NK-92 treated with Interleukin-12 subunit alpha and Interleukin-12 subunit beta, amount 100 ng/mL, for 24 hours (cell line): Measurements from ENCODE around the gene SYNGR3.

ENCODE experiments used
- DNase-seq: peaks from one replicate; lab custom pipeline; 2025; lab: John Stamatoyannopoulos, UW

Gene SYNGR3

DNA sequence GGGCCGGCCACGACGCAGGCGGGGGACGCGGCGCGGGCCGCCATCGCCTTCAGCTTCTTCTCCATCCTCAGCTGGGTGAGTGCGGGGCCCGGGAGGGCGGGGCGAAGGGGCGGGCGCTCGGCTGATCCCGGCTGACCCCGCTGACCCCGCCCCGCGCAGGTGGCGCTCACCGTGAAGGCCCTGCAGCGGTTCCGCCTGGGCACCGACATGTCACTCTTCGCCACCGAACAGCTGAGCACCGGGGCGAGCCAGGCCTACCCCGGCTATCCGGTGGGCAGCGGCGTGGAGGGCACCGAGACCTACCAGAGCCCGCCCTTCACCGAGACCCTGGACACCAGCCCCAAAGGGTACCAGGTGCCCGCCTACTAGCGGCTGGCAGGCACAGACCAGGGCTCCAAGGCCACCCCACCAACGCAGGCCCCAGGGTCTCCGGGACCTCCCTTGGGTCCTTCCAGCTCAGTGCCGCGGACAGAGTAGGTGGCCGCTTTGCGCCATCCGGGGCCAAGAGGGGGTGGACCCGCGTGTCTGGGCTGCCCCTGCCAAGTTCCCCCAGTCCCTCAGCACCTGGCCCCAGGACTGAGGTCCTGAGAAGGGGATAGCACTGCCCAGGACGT, 3.0 kb downstream of the SYNGR3 start:
- no peak for DNase-seq

DNA sequence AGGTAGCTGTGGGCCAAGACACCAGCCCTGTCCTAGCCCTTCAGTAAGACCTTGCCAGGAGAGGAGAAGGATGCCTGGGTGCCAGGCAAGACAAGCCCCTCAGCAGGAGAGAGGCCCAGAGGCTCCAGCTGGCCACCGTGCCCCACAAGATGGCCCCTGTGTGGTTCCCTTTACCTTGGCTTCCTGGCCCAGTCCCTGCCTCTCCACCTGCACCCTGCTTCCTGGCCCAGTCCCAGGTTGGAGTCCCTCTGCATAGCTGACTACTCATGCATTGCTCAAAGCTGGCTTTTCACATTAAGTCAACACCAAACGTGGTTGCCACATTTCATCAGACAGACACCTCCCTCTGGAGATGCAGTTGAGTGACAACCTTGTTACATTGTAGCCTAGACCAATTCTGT, 4.0 kb downstream of the SYNGR3 start:
- DNase-seq, result no peak

- no peak for DNase-seq
These were observed 8.0 kb downstream of the SYNGR3 start for GRCh38 chr16:1997494-1998359.

DNA sequence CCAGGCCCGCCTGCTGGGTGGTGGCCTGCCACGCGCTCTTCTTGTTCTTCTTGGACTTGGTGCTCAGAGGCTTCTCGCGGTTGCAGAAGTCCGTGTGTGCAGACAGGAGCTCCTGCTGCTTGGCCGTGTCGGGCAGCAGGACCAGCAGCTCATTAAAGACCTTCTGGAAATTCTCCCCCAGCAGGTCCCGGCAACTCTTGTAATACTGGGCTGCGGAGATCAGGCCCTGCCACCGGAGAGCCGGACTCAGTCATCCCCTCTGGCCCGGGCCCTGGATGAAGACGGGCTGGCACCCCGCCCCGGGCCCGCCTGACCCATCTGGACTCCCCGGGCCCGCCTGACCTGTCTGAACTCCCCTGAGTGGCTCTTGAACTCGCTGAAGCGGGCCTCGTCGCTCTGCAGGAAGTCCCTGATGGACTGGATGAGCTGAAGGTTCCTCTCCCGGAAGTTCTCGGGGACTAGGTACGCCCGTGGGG, 8.6 kb downstream of the SYNGR3 start:
- no peak for DNase-seq

- no peak for DNase-seq
These were observed 9.4 kb downstream of the SYNGR3 start for GRCh38 chr16:1998852-1999801.

GRCh38 chr16:1999866-2000514, 10.2 kb downstream of the SYNGR3 start:
- no peak for DNase-seq

GRCh38 chr16:2001035-2001434, 11.3 kb downstream of the SYNGR3 start:
- DNase-seq, result no peak

- no peak for DNase-seq
These were observed 11.9 kb downstream of the SYNGR3 start for GRCh38 chr16:2001456-2002355.

GRCh38 chr16:2002406-2003230, 12.8 kb downstream of the SYNGR3 start:
- DNase-seq, result no peak

DNA sequence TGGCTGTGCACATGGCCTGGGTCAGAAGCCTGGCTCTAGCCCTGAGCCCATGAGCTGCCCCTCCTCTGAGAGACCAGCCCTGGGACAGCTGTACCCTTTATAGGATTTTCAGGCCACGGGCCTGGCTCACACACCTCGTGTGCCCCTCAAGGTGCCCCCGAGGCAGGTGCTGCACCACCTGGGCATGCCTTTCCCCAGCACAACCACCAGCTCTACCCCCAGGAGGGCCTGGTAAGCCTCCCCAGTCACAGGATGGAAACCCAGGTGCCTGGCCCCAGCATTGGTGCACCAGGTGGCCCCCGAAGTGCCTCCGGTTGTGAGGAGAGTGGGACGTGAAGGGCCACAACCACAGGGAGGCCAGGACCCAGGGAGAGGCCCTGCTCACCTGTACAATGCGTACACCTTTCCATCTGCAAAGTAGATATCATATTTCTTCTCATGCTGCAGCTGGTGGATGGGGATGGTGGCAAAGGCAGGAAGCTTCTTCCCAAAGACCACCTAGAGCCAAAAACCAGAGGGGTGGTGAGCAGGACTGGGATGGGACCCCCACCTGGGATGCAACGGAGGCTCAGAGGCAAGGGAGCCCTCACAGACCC, 13.6 kb downstream of the SYNGR3 start:
- DNase-seq, result no peak

- DNase-seq, result peak; percentile 25
These were observed 14.3 kb downstream of the SYNGR3 start for GRCh38 chr16:2003827-2004641.

DNA sequence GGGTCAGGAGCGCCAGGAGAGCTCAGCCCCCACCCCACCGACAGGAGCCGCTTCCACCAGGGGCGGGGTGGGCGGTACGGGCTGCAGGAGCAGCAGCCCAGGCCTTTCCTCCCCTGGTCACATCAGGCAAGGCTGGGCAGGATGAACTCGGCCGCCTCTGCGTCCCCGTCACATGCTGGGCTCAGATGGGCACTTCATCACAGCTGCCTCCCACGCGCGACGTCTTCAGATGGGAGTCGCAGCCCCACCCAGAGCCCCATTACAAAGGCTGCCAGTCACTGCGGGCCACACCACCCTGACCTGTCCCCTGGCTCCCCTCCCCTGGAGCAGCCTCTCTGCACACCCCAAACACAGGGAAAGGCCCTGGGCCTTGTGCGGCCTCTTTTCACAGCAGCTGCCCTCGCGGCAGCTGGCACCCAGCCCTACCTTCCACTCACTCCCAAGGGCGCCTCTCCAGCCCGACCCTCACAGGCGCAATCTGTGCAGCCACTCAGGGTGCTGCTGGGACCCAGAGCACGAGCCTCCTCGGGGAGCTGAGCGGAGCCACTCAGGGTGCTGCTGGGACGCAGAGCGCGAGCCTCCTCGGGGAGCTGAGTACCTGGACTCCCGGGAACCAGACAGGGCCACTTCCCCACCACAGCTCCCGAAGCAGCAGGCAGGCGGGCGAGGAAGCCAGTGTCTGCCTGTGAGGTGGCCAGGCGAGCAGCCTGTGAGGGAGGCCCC, 15.2 kb downstream of the SYNGR3 start:
- no peak for DNase-seq

GRCh38 chr16:2005646-2006045, 15.9 kb downstream of the SYNGR3 start:
- no peak for DNase-seq

DNA sequence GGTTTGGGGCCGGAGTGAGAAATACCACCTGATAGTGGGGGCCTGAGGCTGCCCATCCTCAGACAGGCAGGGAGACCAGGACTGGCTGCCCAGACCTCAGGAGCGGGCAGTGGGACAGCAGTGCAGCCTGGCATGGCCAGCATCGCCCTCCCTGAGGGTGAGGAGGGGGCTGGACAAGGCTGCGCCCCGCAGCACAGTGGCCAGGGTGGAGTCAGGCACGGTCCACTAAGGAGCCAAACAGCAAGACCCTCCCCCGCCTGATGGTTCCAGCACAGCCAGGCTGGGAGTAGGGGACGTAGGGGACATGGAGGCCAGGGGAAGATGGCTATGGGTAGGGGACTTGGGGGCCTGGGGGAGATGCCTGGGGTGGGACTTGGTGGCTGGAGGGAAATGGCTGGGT, 16.5 kb downstream of the SYNGR3 start:
- DNase-seq, result no peak

DNA sequence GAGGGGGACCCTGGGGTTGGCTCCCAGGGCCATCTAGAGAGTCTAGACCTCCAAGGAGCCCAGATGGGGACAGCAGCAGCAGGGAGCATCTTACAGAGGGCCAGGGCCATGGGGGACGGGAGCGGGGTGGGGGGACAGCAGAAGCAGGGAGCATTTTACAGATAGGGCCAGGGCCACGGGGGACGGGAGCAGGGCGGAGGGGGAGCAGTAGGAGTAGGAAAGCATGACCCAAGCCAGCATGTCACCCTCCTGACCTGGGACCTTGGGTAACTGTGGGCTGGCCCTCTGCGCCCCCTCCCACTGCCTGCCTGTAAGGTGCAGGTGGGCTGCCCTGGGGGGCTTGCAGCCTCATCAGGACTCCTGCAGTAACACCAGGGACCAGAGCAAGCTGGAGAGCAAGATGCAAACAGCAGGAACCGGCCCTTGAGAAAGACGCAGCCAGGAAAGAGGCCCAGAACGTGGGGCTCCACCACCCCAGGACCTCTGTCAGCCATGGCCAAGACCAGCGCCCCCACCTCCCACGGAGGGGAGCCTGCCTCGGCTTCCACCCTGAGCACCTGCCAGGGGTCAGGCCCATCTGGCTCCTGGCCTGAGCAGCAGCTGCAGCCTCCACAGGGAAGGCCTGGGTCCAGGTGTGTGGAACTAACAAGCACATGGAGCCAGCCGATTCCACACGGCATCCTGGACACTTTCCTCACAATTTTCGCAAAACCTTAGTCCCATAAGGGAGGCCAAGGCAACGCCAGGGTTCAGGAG, 17.5 kb downstream of the SYNGR3 start:
- no peak for DNase-seq

- DNase-seq, result no peak
These were observed 18.3 kb downstream of the SYNGR3 start for GRCh38 chr16:2008009-2008526.

DNA sequence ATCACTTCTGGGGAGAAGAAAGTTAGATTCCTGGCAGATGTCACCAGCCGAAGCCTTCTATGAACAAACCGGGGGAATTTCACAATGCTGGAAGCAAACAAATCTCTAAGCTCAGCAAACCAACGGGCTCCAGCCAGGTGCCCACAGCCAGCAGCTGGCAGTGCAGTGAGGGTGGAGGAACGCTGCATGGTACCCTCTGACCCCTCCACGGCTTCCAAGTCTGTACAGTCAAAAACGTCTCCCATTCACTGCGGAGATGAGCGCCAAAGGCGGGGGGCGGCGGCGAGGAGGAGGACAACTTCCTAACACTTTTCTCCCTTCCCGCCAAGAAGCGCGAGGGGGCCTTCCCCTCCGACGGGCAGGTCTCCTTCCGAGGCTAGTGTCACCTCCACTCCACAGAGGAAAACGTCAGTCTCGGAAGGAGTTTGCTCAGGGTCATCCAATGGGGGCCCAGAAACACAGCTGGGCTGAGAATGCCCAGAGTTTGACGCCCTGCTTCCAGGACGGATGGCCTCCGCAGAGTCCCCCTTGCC, 18.9 kb downstream of the SYNGR3 start:
- DNase-seq, result no peak
